ENCODE measurements around the gene CRYL1. TPM values are rescaled to one million over a fixed set of nuclear protein-coding genes. Genes with fewer than 3 reads are reported as not detected.

The CRYL1 gene
- total RNA-seq, 1 experiment from 2014 or later = 3.7 TPM

DNA sequence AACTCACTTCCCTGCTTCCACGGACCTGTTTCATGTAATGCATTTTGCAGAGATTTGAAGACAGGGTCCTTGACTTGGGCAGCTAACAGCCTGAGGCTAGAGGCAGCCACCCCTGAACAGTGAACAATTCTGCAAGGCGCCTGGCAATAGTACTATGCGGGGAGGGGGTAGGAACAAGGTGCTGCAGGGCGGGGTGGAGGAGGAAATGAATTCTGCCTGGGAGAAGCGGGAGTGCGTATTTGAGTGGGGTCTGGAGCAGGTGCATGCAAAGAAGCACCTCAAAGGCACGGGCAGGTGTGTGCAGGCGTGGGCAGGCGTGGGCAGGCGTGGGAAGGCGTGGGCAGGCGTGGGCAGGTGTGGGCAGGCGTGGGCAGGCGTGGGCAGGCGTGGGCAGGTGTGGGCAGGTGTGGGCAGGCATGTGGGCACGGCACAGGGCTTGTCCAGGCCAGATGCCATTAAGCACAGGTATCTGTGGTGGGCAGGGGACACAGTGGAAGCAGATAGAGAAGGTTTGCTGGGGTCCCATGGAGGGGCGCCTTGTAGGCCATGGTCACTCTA, 163.1 kb downstream of the CRYL1 start:
- Mint-ChIP-seq H3K9me3 (no peaks in the 10 kb centered on the region; a peak in 1 of 5 replicates), H3K27me3 (ENCODE audit: low read depth) (peaks cover 90% of the 10 kb centered on the region), H3K4me3 (no peak overlapping the region), H3K4me1 (peaks cover 12 to 15% of the 10 kb centered on the region in 2 experiments), H3K36me3 (ENCODE audit: insufficient read depth in 1 of 3, low read depth in 3 of 3) (no peaks in the 10 kb centered on the region), H3K27ac (peak overlapping the region in 2 of 3 experiments; percentile 64 to 83; a peak in 3 of 7 replicates)
- TF ChIP-seq, protein P1, sequence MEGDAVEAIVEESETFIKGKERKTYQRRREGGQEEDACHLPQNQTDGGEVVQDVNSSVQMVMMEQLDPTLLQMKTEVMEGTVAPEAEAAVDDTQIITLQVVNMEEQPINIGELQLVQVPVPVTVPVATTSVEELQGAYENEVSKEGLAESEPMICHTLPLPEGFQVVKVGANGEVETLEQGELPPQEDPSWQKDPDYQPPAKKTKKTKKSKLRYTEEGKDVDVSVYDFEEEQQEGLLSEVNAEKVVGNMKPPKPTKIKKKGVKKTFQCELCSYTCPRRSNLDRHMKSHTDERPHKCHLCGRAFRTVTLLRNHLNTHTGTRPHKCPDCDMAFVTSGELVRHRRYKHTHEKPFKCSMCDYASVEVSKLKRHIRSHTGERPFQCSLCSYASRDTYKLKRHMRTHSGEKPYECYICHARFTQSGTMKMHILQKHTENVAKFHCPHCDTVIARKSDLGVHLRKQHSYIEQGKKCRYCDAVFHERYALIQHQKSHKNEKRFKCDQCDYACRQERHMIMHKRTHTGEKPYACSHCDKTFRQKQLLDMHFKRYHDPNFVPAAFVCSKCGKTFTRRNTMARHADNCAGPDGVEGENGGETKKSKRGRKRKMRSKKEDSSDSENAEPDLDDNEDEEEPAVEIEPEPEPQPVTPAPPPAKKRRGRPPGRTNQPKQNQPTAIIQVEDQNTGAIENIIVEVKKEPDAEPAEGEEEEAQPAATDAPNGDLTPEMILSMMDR (conservative IDR thresholded peaks at IDR 0.05) = no peak
- H2BK5ac ChIP-seq (ENCODE audit: insufficient read length, low read length) = no peak overlapping the region
- no peaks in the 10 kb centered on the region for H3K23me2 ChIP-seq (ENCODE audit: insufficient read length, low read depth, low read length, poor library complexity, severe bottlenecking)
- no peak overlapping the region for H3K18ac ChIP-seq (ENCODE audit: insufficient read length, low read depth, low read length)
- no CpG with 5 or more reads among the region's 17 CpGs for WGBS (ENCODE audit: extremely low coverage, insufficient read length, low lambda C conversion rate)
- H3K4me1 ChIP-seq (ENCODE audit: insufficient read depth, low read length) = no peaks in the 10 kb centered on the region; the same call in 1 of the 2 replicates
- H2BK120ac ChIP-seq (ENCODE audit: low read depth, low read length, poor library complexity, severe bottlenecking) = no peak overlapping the region
- H2AFZ ChIP-seq (ENCODE audit: low read length) = no peak overlapping the region
- no peak for DNase-seq
- H3K56ac ChIP-seq (ENCODE audit: insufficient read length, low read depth, low read length) = no peak overlapping the region
- no peak overlapping the region for H3K4ac ChIP-seq (ENCODE audit: low read depth, low read length)
- no peak overlapping the region for H4K5ac ChIP-seq (ENCODE audit: insufficient read length, low read depth, low read length)
- no peaks in the 10 kb centered on the region for H4K20me1 ChIP-seq (ENCODE audit: control insufficient read depth, insufficient read depth, insufficient read length)
- H3K9me3 ChIP-seq (ENCODE audit: control insufficient read depth, low read depth, low read length) = no peaks in the 10 kb centered on the region
- no peak overlapping the region for H2BK12ac ChIP-seq (ENCODE audit: insufficient read length, low read depth, low read length)
- no peak overlapping the region for H2BK20ac ChIP-seq (ENCODE audit: low read depth, low read length, poor library complexity, severe bottlenecking)
- H3K79me1 ChIP-seq (ENCODE audit: insufficient read depth, low read depth, low read length, poor library complexity, severe bottlenecking) = no peaks in the 10 kb centered on the region
- no peak overlapping the region; the same call in 1 of the 2 replicates for H3K14ac ChIP-seq (ENCODE audit: insufficient read depth, low read length)
- no peak overlapping the region for H4K8ac ChIP-seq (replicated peaks; ENCODE audit: insufficient read length, low read depth, low read length)
- no peak overlapping the region for H4K91ac ChIP-seq (ENCODE audit: insufficient read length, low read depth, low read length)
- no peak overlapping the region for H3K9ac ChIP-seq (ENCODE audit: extremely low read depth, insufficient read length, low read length)
- no peak overlapping the region for H3K23ac ChIP-seq (ENCODE audit: insufficient read length, low read depth, low read length)
- no peak overlapping the region for H3K4me2 ChIP-seq (ENCODE audit: insufficient read depth, insufficient read length, low read length)
- no peak overlapping the region for H3T11ph ChIP-seq (ENCODE audit: low read length)
- H3K27ac ChIP-seq (ENCODE audit: insufficient read length, low read depth, low read length) = no peak overlapping the region
- H2BK15ac ChIP-seq (ENCODE audit: low read depth, low read length) = no peak overlapping the region
- peaks cover 13% of the 10 kb centered on the region; the same call in 1 of the 2 replicates for H3K27me3 ChIP-seq (ENCODE audit: insufficient read depth, low read length)
- H2AK5ac ChIP-seq (ENCODE audit: insufficient read length, low read length) = no peak overlapping the region
- H3K79me2 ChIP-seq (ENCODE audit: insufficient read depth, low read length) = no peaks in the 10 kb centered on the region
